A549 (cell line): ENCODE results near the gene PPP2R2C.

Experiments used
- BCL3 ChIP-seq: fragments of >200 bp; sonication (Bioruptor Twin); formaldehyde crosslinking; IDR thresholded peaks from 3 replicates; pipeline ENCODE4 v1.6.1; 2016
- CEBPB ChIP-seq, 2 experiments: fragments of >200 bp in 1 of 2; sonication (Bioruptor Twin) in 1 of 2; formaldehyde crosslinking in 1 of 2; IDR thresholded peaks; 2 replicates each; pipeline ENCODE4 v1.6.1; 2012 to 2016
- CTCF ChIP-seq: fragments of >200 bp; sonication (Bioruptor Twin); formaldehyde crosslinking; IDR thresholded peaks from 3 replicates; pipeline ENCODE4 v1.5.1; 2016
- HMGXB4 ChIP-seq: fragments of 250-450 bp; sonication (Bioruptor Pico); IDR thresholded peaks from 2 replicates; pipeline ENCODE4 v1.5.0; 2021; ENCODE audit warnings: mild to moderate bottlenecking, moderate library complexity, borderline replicate concordance

GRCh38 chr4:6466756-6467381 lies 5.5 kb downstream of the PPP2R2C start:
- no peak for TF ChIP-seq HMGXB4 (CRISPR knock-in tag)
- no peak for TF ChIP-seq CTCF
- TF ChIP-seq BCL3, result no peak
- TF ChIP-seq CEBPB (IDR thresholded peaks at IDR 0.05), result no peak
